GM12875 (cell line): Measurements from ENCODE around the gene DOCK1.

Experiments used
- H3K4me3 ChIP-seq: one replicate; pipeline ENCODE4 v1.5.1; 2011; ENCODE audit warnings: low read depth, low read length, control low read depth
- TF ChIP-seq, protein P1 (sequence below): IDR thresholded peaks from 2 replicates; pipeline ENCODE4 v1.5.1; 2011; ENCODE audit warnings: low read depth, mild to moderate bottlenecking, control low read depth, inconsistent platforms, low read length, moderate library complexity, borderline replicate concordance; ENCODE audit not compliant: insufficient read depth

The DOCK1 gene

DNA sequence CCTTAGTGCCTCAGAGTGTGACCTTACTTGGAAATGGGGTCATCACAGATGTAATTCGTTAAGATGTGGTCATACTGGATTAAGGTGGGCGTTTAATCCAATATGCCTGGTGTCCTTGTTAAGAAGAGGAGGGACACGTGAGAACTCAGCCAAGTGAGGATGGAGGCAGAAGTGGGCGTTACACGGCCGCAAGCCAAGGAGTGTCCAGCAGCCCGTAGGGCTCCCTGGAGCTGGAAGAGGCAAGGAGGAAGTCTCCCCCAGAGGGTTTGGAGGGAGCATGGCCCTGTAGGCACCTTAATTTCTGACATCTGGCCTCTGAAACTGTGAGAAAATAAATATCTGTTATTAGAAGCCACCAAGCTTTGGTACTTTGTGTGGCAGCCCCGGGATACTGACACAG lies 21.3 kb downstream of the DOCK1 start:
- TF ChIP-seq, protein P1, sequence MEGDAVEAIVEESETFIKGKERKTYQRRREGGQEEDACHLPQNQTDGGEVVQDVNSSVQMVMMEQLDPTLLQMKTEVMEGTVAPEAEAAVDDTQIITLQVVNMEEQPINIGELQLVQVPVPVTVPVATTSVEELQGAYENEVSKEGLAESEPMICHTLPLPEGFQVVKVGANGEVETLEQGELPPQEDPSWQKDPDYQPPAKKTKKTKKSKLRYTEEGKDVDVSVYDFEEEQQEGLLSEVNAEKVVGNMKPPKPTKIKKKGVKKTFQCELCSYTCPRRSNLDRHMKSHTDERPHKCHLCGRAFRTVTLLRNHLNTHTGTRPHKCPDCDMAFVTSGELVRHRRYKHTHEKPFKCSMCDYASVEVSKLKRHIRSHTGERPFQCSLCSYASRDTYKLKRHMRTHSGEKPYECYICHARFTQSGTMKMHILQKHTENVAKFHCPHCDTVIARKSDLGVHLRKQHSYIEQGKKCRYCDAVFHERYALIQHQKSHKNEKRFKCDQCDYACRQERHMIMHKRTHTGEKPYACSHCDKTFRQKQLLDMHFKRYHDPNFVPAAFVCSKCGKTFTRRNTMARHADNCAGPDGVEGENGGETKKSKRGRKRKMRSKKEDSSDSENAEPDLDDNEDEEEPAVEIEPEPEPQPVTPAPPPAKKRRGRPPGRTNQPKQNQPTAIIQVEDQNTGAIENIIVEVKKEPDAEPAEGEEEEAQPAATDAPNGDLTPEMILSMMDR = no peak
- no peak overlapping the region for H3K4me3 ChIP-seq

- TF ChIP-seq, protein P1 = no peak
- no peak overlapping the region for H3K4me3 ChIP-seq
Observed at GRCh38 chr10:126927799-126928198, 22.6 kb downstream of the DOCK1 start.

DNA sequence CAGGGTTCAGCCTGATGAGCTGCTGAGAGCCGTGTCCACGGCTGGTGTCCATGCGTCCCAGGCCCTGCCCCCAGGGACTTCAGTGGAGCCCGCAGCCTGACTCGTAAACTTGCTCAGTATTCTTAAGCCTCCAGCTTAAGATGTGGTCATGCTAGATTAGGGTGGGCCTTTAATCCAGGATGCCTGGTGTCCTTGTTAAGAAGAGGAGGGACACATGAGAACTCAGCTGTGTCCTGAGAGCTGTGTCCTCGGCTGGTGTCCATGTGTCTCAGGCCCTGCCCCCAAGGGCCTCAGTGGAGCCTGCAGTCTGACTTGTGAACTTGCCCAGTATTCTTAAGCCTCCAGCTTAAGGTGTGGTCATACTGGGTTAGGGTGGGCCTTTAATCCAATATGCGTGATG lies 23.0 kb downstream of the DOCK1 start:
- H3K4me3 ChIP-seq = no peak overlapping the region
- TF ChIP-seq, protein P1 = no peak

GRCh38 chr10:126929391-126929790 lies 24.2 kb downstream of the DOCK1 start:
- no peak overlapping the region for H3K4me3 ChIP-seq
- TF ChIP-seq, protein P1 = no peak

GRCh38 chr10:126930131-126930882 lies 25.1 kb downstream of the DOCK1 start:
- TF ChIP-seq, protein P1 = no peak
- H3K4me3 ChIP-seq = no peak overlapping the region

GRCh38 chr10:126930883-126931503 lies 25.8 kb downstream of the DOCK1 start:
- no peak overlapping the region for H3K4me3 ChIP-seq
- TF ChIP-seq, protein P1 = no peak

DNA sequence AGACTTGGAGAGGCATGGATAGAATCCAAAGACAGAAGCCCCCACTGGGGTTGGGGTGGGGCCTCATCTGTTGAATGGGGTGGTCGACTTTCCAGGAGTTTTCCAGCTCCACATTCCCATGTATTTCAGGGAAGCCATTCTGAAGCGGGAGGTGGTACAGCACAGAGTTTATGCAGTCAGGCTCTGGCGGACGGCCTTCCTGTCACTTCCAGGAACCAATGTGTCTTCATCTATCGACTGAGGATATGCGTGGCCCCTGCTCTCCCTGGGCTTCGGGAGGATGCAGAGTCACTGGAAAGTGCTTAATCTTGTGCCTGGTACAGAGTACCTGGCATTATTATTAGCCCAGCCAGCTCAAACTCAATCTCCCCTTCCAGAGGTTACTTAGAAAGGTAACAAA lies 26.3 kb downstream of the DOCK1 start:
- TF ChIP-seq, protein P1 = no peak
- H3K4me3 ChIP-seq = no peak overlapping the region
